GM12891 (cell line): ENCODE measurements around the gene RPP25L.

Source experiments
- POLR2A ChIP-seq: IDR thresholded peaks from 2 replicates; pipeline ENCODE4 v1.6.1; 2011; ENCODE audit warnings: low read depth, low read length, control low read depth
- POLR2AphosphoS5 ChIP-seq: IDR thresholded peaks from 2 replicates; pipeline ENCODE4 v1.6.1; 2011; ENCODE audit warnings: low read depth, low read length, control low read depth
- SPI1 ChIP-seq: IDR thresholded peaks from 2 replicates; pipeline ENCODE4 v1.6.1; 2011; ENCODE audit warnings: low read depth, low read length, control low read depth

- TF ChIP-seq POLR2AphosphoS5: no peak
- no peak for TF ChIP-seq POLR2A
- TF ChIP-seq SPI1: no peak
Observed at GRCh38 chr9:34573599-34574325, 38.1 kb downstream of the RPP25L start.
